Suprapubic skin (tissue), 4 donors: ENCODE data around the gene EML1. TPM values are rescaled to one million over a fixed set of nuclear protein-coding genes. Genes with fewer than 3 reads are reported as not detected.

ENCODE experiments used
- DNase-seq, 2 donors: peaks; one replicate each; pipeline ENCODE4 v3.0.0-alpha.2; 2019; ENCODE audit warnings: low spot score in 2 of 2
- H3K27ac ChIP-seq: fragments of 200-600 bp; sonication (generic); one replicate; pipeline ENCODE4 v1.5.1; 2019
- H3K27me3 ChIP-seq: fragments of 200-600 bp; sonication (generic); one replicate; pipeline ENCODE4 v1.5.1; 2019
- H3K36me3 ChIP-seq: fragments of 200-600 bp; sonication (generic); one replicate; pipeline ENCODE4 v1.5.1; 2019
- H3K4me1 ChIP-seq: fragments of 200-600 bp; sonication (generic); one replicate; pipeline ENCODE4 v1.5.1; 2019
- H3K4me3 ChIP-seq: fragments of 200-600 bp; sonication (generic); one replicate; pipeline ENCODE4 v1.5.1; 2019; ENCODE audit warnings: mild to moderate bottlenecking
- H3K9me3 ChIP-seq: fragments of 200-600 bp; sonication (generic); one replicate; pipeline ENCODE4 v1.5.1; 2019
- EP300 ChIP-seq: sonication (generic); formaldehyde crosslinking; IDR thresholded peaks from one replicate; pipeline ENCODE4 v1.6.1; 2017; ENCODE audit warnings: antibody characterized with exemption
- POLR2A ChIP-seq, 2 donors: fragments of 450-650 bp; IDR thresholded peaks; one replicate each; pipeline ENCODE4 v1.6.1; 2017; ENCODE audit warnings: antibody characterized with exemption in 2 of 2, mild to moderate bottlenecking in 2 of 2, moderate library complexity in 2 of 2
- POLR2AphosphoS5 ChIP-seq, 3 donors: sonication (generic); formaldehyde crosslinking; IDR thresholded peaks; one replicate each; pipeline ENCODE4 v1.6.1; 2017; ENCODE audit warnings: antibody characterized with exemption in 3 of 3
- WGBS: methylation state at CpG from one replicate; pipeline ENCODE4 v1.1.5; 2018; 5-methylcytosine and 5-hydroxymethylcytosine counted together
- total RNA-seq, 4 donors: library from RNA; depleted of rRNA; stranded (reverse); fragments of >200 nt; gene quantifications; one replicate each; pipeline ENCODE4 v1.1.0, GENCODE V29; 2016
- TF ChIP-seq, protein P1 (sequence below), 2 donors: fragments of 200-600 bp in 1 of 2; fragments of 450-650 bp in 1 of 2; sonication (generic) in 1 of 2; IDR thresholded peaks; one replicate each; pipeline ENCODE4 v1.5.1; 2016 to 2019; ENCODE audit warnings: antibody characterized with exemption in 2 of 2, mild to moderate bottlenecking in 1 of 2, moderate library complexity in 1 of 2

EML1 gene
- total RNA-seq, 4 donors from 2014 or later = 9.6 to 17.6 (median 15.4) TPM

DNA sequence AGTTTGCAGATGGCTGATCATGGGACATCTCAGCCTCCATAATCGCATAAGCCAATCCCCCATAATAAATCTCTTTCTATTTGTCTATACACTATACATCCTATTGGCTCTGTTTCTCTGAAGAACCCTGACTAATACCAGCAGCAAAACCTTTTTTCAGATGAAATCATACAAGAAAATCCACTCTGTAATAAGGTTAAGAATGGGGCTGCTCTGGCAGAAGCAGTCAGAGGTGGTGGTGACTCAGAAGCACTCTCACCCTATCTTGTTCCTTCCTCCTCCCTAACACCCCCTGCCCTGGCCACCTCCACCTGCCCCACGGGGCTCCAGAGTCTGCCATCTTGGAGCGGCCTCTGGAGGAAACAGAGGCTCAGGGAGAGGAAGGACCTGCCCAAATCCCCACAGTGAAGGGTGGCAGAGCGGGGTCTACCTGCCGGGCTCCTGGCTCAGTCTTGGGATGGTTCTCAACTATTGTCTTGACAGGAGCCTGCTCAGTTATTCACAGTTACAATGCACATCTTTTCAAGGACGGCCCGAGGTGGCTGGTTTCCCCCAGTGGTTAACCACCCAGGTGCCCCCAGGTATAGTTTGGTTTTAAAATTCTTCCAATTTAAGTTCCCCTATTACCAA lies 162.7 kb downstream of the EML1 start:
- Histone ChIP-seq H3K9me3 (no peaks in the 10 kb centered on the region), H3K4me1 (no peaks in the 10 kb centered on the region), H3K36me3 (no peaks in the 10 kb centered on the region), H3K4me3 (no peak overlapping the region), H3K27me3 (peaks cover 7% of the 10 kb centered on the region), H3K27ac (no peak overlapping the region)
- WGBS = 85% methylated on average over 7 of the region's 7 CpGs
- no peak for TF ChIP-seq POLR2A (IDR thresholded peaks at IDR 0.05)
- no peak for TF ChIP-seq EP300
- TF ChIP-seq, protein P1, sequence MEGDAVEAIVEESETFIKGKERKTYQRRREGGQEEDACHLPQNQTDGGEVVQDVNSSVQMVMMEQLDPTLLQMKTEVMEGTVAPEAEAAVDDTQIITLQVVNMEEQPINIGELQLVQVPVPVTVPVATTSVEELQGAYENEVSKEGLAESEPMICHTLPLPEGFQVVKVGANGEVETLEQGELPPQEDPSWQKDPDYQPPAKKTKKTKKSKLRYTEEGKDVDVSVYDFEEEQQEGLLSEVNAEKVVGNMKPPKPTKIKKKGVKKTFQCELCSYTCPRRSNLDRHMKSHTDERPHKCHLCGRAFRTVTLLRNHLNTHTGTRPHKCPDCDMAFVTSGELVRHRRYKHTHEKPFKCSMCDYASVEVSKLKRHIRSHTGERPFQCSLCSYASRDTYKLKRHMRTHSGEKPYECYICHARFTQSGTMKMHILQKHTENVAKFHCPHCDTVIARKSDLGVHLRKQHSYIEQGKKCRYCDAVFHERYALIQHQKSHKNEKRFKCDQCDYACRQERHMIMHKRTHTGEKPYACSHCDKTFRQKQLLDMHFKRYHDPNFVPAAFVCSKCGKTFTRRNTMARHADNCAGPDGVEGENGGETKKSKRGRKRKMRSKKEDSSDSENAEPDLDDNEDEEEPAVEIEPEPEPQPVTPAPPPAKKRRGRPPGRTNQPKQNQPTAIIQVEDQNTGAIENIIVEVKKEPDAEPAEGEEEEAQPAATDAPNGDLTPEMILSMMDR (IDR thresholded peaks at IDR 0.05) = no peak
- TF ChIP-seq POLR2AphosphoS5 (IDR thresholded peaks at IDR 0.05) = no peak
- no peak for DNase-seq

DNA sequence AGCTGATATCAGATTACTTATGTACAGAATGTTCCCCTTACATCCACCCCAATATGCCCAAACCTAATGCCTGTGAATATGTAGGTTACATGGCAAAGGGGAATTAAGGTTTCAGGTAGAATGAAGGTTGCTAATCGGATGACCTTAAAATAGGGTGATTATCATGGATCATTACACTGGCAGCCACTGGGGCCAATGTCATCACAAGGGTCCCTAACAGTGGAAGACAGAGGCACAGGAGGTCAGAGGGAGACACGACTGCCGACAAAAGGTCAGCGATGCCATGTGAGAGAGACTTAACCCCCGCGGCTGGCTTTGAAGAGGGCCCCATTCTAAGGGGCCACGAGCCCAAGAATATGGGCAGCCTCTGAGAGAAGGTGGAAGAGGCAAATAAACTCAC lies 165.2 kb downstream of the EML1 start:
- no peak for TF ChIP-seq POLR2AphosphoS5 (IDR thresholded peaks at IDR 0.05)
- H3K4me1 ChIP-seq = no peaks in the 10 kb centered on the region
- no peak for DNase-seq
- H3K27ac ChIP-seq = no peak overlapping the region
- 81% methylated on average over 7 of the region's 7 CpGs for WGBS
- H3K4me3 ChIP-seq = no peak overlapping the region
- no peaks in the 10 kb centered on the region for H3K9me3 ChIP-seq
- H3K36me3 ChIP-seq = no peaks in the 10 kb centered on the region
- peaks cover 12% of the 10 kb centered on the region for H3K27me3 ChIP-seq

DNA sequence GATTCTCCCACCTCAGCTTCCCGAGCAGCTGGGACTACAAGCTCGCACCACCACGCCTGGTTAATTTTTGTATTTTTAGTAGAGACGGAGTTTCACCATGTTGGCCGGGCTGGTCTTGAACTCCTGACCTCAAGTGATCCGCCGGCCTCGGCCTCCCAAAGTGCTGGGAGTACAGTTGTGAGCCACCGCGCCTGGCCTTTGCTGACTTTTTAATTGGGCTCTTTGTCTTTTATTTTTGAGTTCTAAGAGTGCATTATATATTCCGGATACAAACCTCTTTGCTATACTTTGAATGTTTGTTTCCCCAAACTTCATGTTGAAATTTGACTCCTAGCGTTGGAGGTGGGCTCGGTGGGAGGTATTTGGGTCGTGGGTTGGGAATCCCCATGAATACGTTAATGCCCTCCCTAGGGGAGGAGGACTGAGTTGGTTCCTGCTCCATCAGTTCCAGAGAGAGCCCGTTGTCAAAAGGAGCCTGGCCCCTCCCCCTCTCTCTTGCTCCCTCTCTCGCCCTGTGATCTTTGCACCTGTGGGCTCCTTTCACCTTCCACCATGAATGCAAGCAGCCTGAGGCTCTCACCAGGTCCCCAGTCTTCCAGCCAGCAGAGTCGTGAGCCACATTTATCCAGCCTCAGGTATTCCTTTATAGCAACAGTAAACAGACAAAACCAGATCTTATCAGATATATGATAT lies 168.8 kb downstream of the EML1 start:
- Histone ChIP-seq H3K27ac (no peak overlapping the region), H3K4me3 (no peak overlapping the region), H3K36me3 (no peaks in the 10 kb centered on the region), H3K27me3 (peaks cover 12% of the 10 kb centered on the region), H3K9me3 (no peaks in the 10 kb centered on the region), H3K4me1 (peaks cover 6% of the 10 kb centered on the region)
- peak in 1 of 2 donors; percentile 32 for DNase-seq
- TF ChIP-seq POLR2AphosphoS5 (IDR thresholded peaks at IDR 0.05) (no peak), POLR2A (IDR thresholded peaks at IDR 0.05) (no peak), EP300 (no peak)
- TF ChIP-seq, protein P1 (IDR thresholded peaks at IDR 0.05) = no peak
- 59% methylated on average over 18 of the region's 18 CpGs for WGBS

DNA sequence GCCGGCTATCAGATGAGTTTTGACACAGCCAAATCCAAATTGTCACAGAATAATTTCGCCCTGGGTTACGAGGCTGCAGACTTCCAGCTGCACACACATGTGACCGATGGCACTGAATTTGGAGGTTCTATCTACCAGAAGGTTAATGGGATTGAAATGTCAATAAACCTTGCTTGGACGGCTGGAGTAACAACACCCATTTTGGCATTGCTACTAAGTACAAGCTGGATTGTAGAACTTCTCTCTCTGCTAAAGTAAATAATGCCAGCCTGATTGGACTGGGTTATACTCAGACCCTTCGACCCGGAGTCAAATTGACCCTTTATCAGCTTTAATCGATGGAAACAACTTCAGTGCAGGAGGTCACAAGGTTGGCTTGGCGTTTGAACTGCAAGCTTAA lies 171.8 kb downstream of the EML1 start:
- H3K27me3 ChIP-seq = peaks cover 12% of the 10 kb centered on the region
- no peak for DNase-seq
- H3K36me3 ChIP-seq = no peaks in the 10 kb centered on the region
- H3K4me3 ChIP-seq = no peak overlapping the region
- H3K27ac ChIP-seq = no peak overlapping the region
- TF ChIP-seq, protein P1 (IDR thresholded peaks at IDR 0.05) = no peak
- TF ChIP-seq POLR2A (IDR thresholded peaks at IDR 0.05) = no peak
- TF ChIP-seq POLR2AphosphoS5 (IDR thresholded peaks at IDR 0.05) = no peak
- TF ChIP-seq EP300 = no peak
- peaks cover 16% of the 10 kb centered on the region for H3K4me1 ChIP-seq
- no peaks in the 10 kb centered on the region for H3K9me3 ChIP-seq
- 92% methylated on average over 9 of the region's 9 CpGs for WGBS

DNA sequence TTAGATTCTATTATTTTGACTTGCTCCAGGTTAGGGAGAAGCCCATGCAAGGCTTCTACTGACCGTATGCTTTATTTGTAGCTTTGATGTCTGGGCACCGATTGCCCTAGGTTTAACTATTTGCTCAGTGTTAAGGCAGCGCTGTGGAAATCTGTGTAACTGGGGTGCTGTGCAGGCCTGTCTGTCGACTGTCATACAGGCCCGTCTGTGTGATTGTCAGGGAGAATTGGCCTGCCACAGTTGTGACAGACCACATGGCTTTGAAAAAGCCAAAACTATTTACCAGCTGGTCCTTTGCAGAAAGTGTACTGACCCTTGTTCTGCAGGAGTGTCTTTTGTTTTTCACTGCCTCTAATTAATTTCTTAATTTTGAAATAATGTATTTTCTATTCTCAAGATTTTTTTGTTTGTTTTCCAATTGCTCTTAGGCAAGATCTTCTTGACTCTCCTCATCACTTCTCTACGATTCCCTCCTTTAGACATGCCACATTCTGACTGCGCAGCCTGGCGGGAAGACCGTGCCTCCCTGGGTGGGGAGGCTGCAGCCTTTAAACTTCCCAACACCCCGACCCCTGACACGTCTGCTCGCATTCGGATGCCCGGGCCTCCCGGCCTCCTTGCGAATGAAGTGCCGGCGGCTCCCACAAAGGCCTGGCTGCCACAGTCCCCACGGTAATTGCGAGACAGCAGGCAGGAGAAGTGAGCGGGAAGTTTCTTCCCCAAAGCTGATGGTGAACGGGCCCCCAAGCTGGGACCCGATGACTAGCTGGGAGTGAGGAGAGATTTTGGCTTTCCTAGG lies 173.0 kb downstream of the EML1 start:
- Histone ChIP-seq H3K36me3 (no peaks in the 10 kb centered on the region), H3K4me1 (peaks cover 16% of the 10 kb centered on the region), H3K9me3 (no peaks in the 10 kb centered on the region), H3K4me3 (no peak overlapping the region), H3K27me3 (peaks cover 6% of the 10 kb centered on the region), H3K27ac (no peak overlapping the region)
- peak in 1 of 2 donors; percentile 52 for DNase-seq
- TF ChIP-seq POLR2A (IDR thresholded peaks at IDR 0.05) (no peak), POLR2AphosphoS5 (IDR thresholded peaks at IDR 0.05) (no peak), EP300 (no peak)
- TF ChIP-seq, protein P1 (IDR thresholded peaks at IDR 0.05) = no peak
- WGBS = 90% methylated on average over 23 of the region's 23 CpGs
